Measurements from ENCODE around the gene NDUFS7.
A peak's percentile ranks its signal among the peaks of the same experiment; 100 is the strongest.

The NDUFS7 gene

GRCh38 chr19:1401138-1401888 lies 17.6 kb downstream of the NDUFS7 start, which contains the start of gene GAMT:
Gene GAMT (minus strand): TSS chr19:1401542. CDS start chr19:1401476, 66 bp downstream.
- peak; percentile 69 for DNase-seq

- no peak for DNase-seq
Measured at GRCh38 chr19:1401889-1402217, 18.1 kb downstream of the NDUFS7 start.

GRCh38 chr19:1402411-1403070 lies 18.8 kb downstream of the NDUFS7 start:
- no peak for DNase-seq

- peak; percentile 99 for DNase-seq
Measured at GRCh38 chr19:1406774-1407527, 23.2 kb downstream of the NDUFS7 start.

- DNase-seq: peak; percentile 52
Measured at GRCh38 chr19:1407528-1408299, 24.0 kb downstream of the NDUFS7 start, which contains the start of gene DAZAP1. Gene DAZAP1 (plus strand): TSS chr19:1407586. CDS start chr19:1407774, 188 bp downstream.

- peak; percentile 65 for DNase-seq
Measured at GRCh38 chr19:1408300-1409203, 24.8 kb downstream of the NDUFS7 start.

- DNase-seq: no peak
Measured at GRCh38 chr19:1409204-1410005, 25.7 kb downstream of the NDUFS7 start.

GRCh38 chr19:1410136-1410786 lies 26.6 kb downstream of the NDUFS7 start:
- DNase-seq: no peak

- DNase-seq: no peak
Measured at GRCh38 chr19:1410789-1411188, 27.1 kb downstream of the NDUFS7 start.

GRCh38 chr19:1411255-1412191 lies 27.8 kb downstream of the NDUFS7 start:
- no peak for DNase-seq

- DNase-seq: no peak
Measured at GRCh38 chr19:1412323-1412923, 28.7 kb downstream of the NDUFS7 start.

GRCh38 chr19:1412995-1413800 lies 29.5 kb downstream of the NDUFS7 start:
- no peak for DNase-seq

- no peak for DNase-seq
Measured at GRCh38 chr19:1416014-1416841, 32.5 kb downstream of the NDUFS7 start.

- DNase-seq: no peak
Measured at GRCh38 chr19:1417145-1417544, 33.4 kb downstream of the NDUFS7 start.

GRCh38 chr19:1417681-1418495 lies 34.2 kb downstream of the NDUFS7 start:
- DNase-seq: no peak

GRCh38 chr19:1418496-1418775 lies 34.7 kb downstream of the NDUFS7 start:
- DNase-seq: no peak

All from right hindlimb (tissue), 1 donor.